Skeletal muscle tissue (tissue), 4 donors: Measurements from ENCODE around the gene CTNNA3. TPM values are rescaled to one million over a fixed set of nuclear protein-coding genes. Genes with fewer than 3 reads are reported as not detected.

ENCODE experiments used
- H3K27ac ChIP-seq: one replicate; pipeline ENCODE4 v1.7.0; 2013; ENCODE audit warnings: mild to moderate bottlenecking, low read depth, low read length, inconsistent platforms
- H3K27me3 ChIP-seq, 3 donors: one replicate each; pipeline ENCODE4 v1.7.0; 2013; ENCODE audit warnings: low read length in 3 of 3; ENCODE audit not compliant: control insufficient read depth in 3 of 3, insufficient read depth in 3 of 3
- H3K36me3 ChIP-seq, 3 donors: one replicate each; pipeline ENCODE4 v1.7.0; 2013; ENCODE audit warnings: low read length in 3 of 3; ENCODE audit not compliant: control insufficient read depth in 3 of 3, insufficient read depth in 3 of 3
- H3K4me1 ChIP-seq, 3 donors: one replicate each; pipeline ENCODE4 v1.7.0; 2013; ENCODE audit warnings: low read length in 3 of 3, mild to moderate bottlenecking in 3 of 3; ENCODE audit not compliant: control insufficient read depth in 3 of 3, insufficient read depth in 3 of 3
- H3K4me3 ChIP-seq, 3 donors: one replicate each; pipeline ENCODE4 v1.7.0; 2013; ENCODE audit warnings: low read length in 3 of 3
- H3K9ac ChIP-seq, 3 donors: one replicate each; pipeline ENCODE4 v1.7.0; 2013; ENCODE audit warnings: low read length in 3 of 3, mild to moderate bottlenecking in 3 of 3, moderate library complexity in 2 of 3, low read depth in 1 of 3
- H3K9me3 ChIP-seq, 3 donors: one replicate each; pipeline ENCODE4 v1.7.0; 2013; ENCODE audit warnings: low read length in 3 of 3; ENCODE audit not compliant: control insufficient read depth in 3 of 3
- total RNA-seq: library from RNA; depleted of rRNA; stranded (reverse); fragments of >200 nt; gene quantifications from one replicate; pipeline ENCODE4 v1.2.3, GENCODE V29; 2014
- donor health status: Osteomylitis.

Gene CTNNA3
- total RNA-seq, 1 donor from 2014 or later: 24.0 TPM

- Histone ChIP-seq H3K27ac (no peak overlapping the region), H3K36me3 (no peaks in the 10 kb centered on the region), H3K9me3 (no peaks in the 10 kb centered on the region), H3K4me1 (no peaks in the 10 kb centered on the region), H3K9ac (no peak overlapping the region), H3K4me3 (no peak overlapping the region), H3K27me3 (no peaks in the 10 kb centered on the region)
Measured at GRCh38 chr10:67095531-67095930, 600.5 kb downstream of the CTNNA3 start.

- Histone ChIP-seq H3K36me3 (no peaks in the 10 kb centered on the region), H3K27ac (no peak overlapping the region)
Measured at GRCh38 chr10:67088036-67088435, 608.0 kb downstream of the CTNNA3 start.

GRCh38 chr10:67087135-67087425, 608.9 kb downstream of the CTNNA3 start:
- Histone ChIP-seq H3K27ac (no peak overlapping the region), H3K9ac (no peak overlapping the region), H3K27me3 (no peaks in the 10 kb centered on the region), H3K36me3 (no peaks in the 10 kb centered on the region), H3K4me3 (no peak overlapping the region), H3K4me1 (peaks cover 4 to 7% (median 4%) of the 10 kb centered on the region in 3 donors), H3K9me3 (no peaks in the 10 kb centered on the region)

More at GRCh38 chr10:67088036-67088435, 608.0 kb downstream of the CTNNA3 start:
- no peaks in the 10 kb centered on the region for H3K9me3 ChIP-seq
- no peaks in the 10 kb centered on the region for H3K27me3 ChIP-seq
- H3K9ac ChIP-seq: no peak overlapping the region
- peaks cover 4 to 7% (median 4%) of the 10 kb centered on the region in 3 donors for H3K4me1 ChIP-seq
- H3K4me3 ChIP-seq: no peak overlapping the region

GRCh38 chr10:67086327-67087134, 609.5 kb downstream of the CTNNA3 start:
- H3K4me1 ChIP-seq: peaks cover 4 to 7% (median 4%) of the 10 kb centered on the region in 3 donors
- H3K9ac ChIP-seq: no peak overlapping the region
- no peaks in the 10 kb centered on the region for H3K9me3 ChIP-seq
- peak overlapping the region in 1 of 3 donors; percentile 19 for H3K4me3 ChIP-seq
- H3K27ac ChIP-seq: no peak overlapping the region
- H3K36me3 ChIP-seq: no peaks in the 10 kb centered on the region
- H3K27me3 ChIP-seq: no peaks in the 10 kb centered on the region

GRCh38 chr10:67079126-67079525, 616.9 kb downstream of the CTNNA3 start:
- Histone ChIP-seq H3K9ac (no peak overlapping the region), H3K27me3 (no peaks in the 10 kb centered on the region), H3K27ac (no peak overlapping the region), H3K36me3 (no peaks in the 10 kb centered on the region), H3K4me3 (no peak overlapping the region), H3K9me3 (no peaks in the 10 kb centered on the region), H3K4me1 (peaks cover 3 to 8% (median 3%) of the 10 kb centered on the region in 3 donors)

GRCh38 chr10:67077376-67077775, 618.6 kb downstream of the CTNNA3 start:
- Histone ChIP-seq H3K4me3 (no peak overlapping the region), H3K27me3 (no peaks in the 10 kb centered on the region), H3K9me3 (no peaks in the 10 kb centered on the region), H3K9ac (no peak overlapping the region), H3K27ac (no peak overlapping the region), H3K4me1 (peaks cover 3 to 8% (median 3%) of the 10 kb centered on the region in 3 donors), H3K36me3 (no peaks in the 10 kb centered on the region)

- Histone ChIP-seq H3K27me3 (no peaks in the 10 kb centered on the region), H3K9ac (no peak overlapping the region), H3K4me1 (peaks cover 3 to 8% (median 3%) of the 10 kb centered on the region in 3 donors), H3K4me3 (no peak overlapping the region), H3K9me3 (no peaks in the 10 kb centered on the region), H3K27ac (no peak overlapping the region), H3K36me3 (no peaks in the 10 kb centered on the region)
Measured at GRCh38 chr10:67076144-67076543, 619.9 kb downstream of the CTNNA3 start.

GRCh38 chr10:67075491-67075971, 620.5 kb downstream of the CTNNA3 start:
- no peak overlapping the region for H3K4me3 ChIP-seq
- no peaks in the 10 kb centered on the region for H3K9me3 ChIP-seq
- H3K27me3 ChIP-seq: no peaks in the 10 kb centered on the region
- H3K27ac ChIP-seq: no peak overlapping the region
- no peaks in the 10 kb centered on the region for H3K36me3 ChIP-seq
- no peak overlapping the region for H3K9ac ChIP-seq
- peaks cover 3 to 8% (median 3%) of the 10 kb centered on the region in 3 donors for H3K4me1 ChIP-seq

GRCh38 chr10:67072654-67073053, 623.3 kb downstream of the CTNNA3 start:
- Histone ChIP-seq H3K27ac (no peak overlapping the region), H3K9me3 (no peaks in the 10 kb centered on the region), H3K4me1 (peaks cover 3 to 8% (median 3%) of the 10 kb centered on the region in 3 donors), H3K4me3 (no peak overlapping the region), H3K36me3 (no peaks in the 10 kb centered on the region), H3K27me3 (no peaks in the 10 kb centered on the region), H3K9ac (no peak overlapping the region)

- Histone ChIP-seq H3K27ac (no peak overlapping the region), H3K4me1 (no peaks in the 10 kb centered on the region), H3K36me3 (no peaks in the 10 kb centered on the region), H3K9ac (no peak overlapping the region), H3K4me3 (no peak overlapping the region), H3K9me3 (no peaks in the 10 kb centered on the region), H3K27me3 (no peaks in the 10 kb centered on the region)
Measured at GRCh38 chr10:67050415-67050814, 645.6 kb downstream of the CTNNA3 start.
